T-helper 2 cell (primary cell): Measurements from ENCODE around the gene FBXL19.
"Not testable (repeated sequence)": the region's sequence is repeated elsewhere in the genome, so short reads cannot be mapped to it uniquely, and the experiment has no call there.

Experiments used
- DNase-seq, 5 experiments: peaks; one replicate each; pipeline versions ENCODE4 v3.0.0 to v3.0.0-alpha.2; 2012 to 2022

FBXL19 gene

DNA sequence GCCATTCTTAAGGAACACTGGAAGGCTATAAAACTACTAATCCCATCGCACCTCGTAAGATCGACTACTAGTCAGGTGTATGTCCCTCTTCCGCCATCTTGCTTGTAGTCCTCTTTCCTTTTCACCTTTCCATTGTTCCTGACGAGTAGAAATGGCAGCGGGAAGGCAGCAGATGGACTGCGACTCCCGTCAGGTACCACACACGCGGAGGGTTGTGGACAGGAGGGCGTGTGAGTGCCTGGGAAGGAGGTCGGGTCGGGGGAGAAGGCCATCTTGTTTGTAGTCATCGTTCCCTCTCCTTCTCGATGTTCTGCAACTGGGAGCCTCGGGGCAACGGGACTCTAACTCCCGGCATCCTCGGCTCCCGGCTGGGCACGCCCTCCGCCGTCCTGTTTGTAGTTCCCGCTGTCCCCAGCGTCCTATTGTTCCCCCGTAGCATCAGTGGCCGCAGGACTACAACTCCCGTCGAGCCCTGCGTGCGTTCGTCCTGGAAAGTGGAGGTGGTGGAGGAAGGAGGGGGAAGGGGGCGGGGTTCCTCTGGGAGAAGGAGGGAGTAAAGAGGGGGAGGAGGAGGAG is 324 bp upstream of the FBXL19 start:
- DNase-seq = peak; percentile 88 to 100 (median 95)

DNA sequence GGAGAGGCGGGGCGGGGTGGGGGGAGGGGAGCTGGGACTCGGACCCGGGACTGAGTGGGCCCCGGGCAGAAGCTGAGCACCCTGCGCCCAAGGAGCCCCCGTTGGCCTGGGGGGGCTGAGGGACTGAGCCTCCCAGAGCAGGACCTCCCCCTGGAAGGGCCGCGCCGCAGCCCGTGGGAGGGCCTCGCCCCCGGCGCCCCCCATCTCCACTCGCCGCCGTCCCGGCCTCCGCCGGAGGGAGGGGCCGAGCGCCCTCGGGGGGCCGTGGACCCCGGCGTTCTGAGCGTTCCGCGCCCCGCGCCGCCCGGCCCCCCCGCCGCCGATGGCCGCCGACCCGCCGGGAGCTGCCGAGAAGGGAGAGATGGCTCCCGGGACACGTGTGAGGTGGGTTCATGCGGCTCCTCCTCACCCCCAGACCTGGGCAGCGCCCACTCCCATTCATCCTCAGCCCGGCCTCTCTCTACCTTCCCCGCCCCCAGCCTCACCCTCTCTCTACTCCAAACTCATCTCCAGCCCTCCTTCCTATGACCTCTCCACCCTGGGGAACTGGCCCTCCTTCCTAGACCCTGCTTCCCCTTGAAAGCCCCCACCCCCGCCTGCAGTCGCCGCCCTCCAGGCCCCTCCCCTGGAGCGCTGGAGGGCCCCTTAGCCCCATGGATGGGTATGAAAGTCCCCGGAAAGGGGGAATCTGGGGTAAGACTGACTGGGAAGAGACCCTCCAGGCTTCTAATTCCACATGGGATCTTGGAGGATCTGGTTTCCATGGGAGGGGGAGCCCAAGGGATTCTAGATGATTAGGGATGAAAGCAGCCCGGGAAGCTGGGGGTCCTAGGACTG is 922 bp downstream of the FBXL19 start:
- DNase-seq = no peak

DNA sequence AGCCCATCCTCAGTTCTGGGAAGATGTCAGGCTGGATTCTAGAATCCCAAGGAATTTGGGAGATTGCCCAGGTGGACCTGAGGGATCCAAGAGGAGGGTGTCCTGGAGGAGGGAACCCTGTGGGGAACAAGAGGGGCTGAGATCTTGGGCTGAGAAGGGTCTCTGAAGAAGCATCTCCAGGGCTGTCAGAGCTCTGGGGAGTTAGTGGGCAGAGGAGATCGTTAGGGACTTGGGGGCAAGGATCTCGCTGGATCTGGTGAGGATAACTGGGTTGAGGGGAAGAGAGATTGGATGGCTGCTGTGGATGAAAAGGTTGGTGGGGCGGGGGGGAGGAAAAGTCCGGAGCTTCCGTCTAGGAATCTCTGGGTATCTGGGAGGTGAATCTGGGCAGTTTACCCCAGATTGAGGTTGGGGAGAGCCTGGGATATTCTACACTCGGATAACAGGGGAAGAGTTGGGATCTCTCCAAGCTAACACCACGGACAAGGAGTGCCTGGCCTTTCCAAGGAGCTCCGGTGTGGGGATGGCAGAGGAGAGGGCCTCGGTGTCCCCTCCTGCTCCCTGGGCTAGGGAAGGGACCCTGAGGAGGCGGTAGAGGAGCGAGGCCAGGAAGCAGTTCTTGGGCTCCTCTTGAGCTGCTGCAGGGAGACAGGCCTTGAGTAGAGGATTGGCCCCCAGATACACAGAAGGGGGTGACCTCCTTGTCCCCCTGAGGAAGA is 1.7 kb downstream of the FBXL19 start:
- no peak for DNase-seq

DNA sequence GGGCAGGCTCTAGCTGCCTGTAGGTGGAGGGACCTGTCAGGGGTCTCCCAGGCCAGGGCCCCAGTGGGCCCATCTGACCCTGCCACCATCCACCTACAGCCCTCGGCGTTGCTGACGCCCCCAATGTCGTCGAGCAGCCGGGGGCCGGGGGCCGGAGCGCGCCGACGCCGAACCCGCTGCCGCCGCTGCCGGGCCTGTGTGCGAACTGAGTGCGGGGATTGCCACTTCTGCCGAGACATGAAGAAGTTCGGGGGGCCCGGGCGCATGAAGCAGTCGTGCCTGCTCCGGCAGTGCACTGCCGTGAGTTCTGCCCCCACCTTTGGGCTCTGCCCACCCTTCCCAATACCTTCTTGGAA is 2.2 kb downstream of the FBXL19 start:
- no peak for DNase-seq

DNA sequence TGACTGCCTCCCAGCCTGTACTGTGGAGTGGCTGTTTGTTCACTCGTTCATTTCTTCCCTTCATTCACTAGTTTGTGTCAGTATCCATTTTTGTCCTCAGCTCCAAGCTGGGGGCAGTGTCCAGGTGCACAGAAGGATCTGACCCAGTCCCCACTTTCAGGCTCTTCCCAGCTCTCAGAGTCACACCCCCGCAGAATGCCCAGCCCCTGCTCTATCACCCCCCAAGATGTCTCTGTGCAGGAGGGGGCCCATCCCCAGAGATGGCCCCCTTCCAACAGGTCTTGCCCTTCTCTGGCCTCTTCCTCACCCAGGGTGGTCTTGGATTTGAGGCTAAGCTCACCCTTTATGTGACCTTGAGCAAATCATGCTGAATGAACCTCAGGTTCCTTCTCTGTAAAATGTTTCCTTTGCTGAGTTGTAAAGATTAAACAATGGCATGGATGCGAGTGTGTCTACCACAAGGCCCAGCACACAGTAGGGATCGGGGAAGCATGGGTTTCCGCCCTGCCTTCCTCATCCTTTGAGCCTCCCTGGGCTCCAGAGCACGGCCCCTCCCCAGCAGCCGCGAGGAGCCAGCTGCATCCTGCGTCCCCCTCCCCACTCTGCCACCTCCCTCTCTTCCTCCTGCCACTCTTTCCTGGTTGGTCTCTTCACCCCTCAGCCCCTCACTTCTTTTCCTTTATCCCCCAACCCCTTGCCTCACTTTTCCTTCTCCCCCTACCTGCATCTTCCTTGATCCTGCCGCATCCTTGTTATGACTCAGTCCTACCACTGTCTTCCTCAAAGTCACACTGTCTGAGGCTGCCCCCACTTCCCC is 2.8 kb downstream of the FBXL19 start:
- DNase-seq = no peak

DNA sequence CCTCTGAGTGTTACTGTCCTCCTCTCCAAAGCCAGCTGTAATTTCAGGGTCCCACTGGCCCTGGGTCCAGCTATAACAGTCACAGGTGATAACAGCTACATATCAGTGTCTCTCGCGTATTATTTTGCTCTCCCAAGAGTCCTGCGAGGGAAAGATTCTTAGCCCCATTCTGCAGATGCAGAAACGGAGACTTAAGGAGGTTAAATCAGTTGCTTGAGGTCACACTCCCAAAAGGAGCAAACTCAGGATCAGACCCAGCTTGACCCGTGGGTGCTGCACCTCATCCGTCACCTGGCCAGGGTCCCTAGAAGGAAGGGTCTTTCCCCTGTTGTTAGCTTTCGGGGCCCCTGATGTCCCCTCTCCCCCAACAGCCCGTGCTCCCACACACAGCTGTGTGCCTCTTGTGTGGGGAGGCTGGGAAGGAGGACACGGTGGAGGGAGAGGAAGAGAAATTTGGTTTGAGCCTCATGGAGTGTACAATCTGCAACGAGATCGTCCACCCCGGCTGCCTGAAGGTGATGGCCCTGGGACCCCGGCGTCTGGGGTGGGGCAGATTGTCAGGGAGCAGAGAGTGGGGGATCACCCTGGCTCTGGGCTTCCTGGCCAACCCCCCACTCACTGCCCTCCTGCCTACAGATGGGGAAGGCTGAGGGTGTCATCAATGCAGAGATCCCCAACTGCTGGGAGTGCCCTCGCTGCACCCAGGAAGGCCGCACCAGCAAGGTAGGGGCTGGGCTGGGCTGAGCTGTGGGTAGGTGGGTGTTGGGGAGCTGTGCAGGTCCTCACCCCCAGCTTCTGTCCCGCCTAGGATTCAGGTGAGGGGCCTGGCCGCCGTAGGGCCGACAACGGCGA is 3.8 kb downstream of the FBXL19 start:
- DNase-seq = no peak

DNA sequence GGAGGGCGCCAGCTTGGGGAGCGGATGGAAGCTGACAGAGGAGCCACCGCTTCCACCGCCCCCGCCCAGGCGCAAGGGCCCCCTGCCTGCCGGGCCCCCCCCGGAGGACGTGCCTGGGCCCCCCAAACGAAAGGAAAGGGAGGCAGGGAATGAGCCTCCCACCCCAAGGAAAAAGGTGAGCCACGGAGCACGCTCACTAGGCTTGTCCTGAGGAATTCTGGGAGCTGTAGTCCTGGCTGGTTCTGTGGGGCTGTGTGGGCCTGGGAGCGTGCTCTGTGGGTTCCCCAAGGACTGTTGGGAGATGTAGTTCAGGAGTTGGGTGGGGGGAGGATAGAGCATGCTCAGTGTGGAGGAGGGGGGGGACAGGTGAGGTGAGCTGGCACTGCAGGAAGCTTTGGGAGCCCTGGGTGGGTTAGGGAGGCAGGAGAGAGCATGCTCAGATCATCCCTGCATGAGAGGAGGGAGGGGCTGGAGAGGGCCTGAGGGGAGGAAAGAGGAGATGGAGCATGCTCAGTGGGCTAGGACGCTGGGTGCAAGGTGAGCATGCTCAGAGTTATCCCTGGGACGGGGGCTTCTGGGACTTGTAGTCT is 4.5 kb downstream of the FBXL19 start:
- DNase-seq = peak in 1 of 5 experiments; percentile 55

DNA sequence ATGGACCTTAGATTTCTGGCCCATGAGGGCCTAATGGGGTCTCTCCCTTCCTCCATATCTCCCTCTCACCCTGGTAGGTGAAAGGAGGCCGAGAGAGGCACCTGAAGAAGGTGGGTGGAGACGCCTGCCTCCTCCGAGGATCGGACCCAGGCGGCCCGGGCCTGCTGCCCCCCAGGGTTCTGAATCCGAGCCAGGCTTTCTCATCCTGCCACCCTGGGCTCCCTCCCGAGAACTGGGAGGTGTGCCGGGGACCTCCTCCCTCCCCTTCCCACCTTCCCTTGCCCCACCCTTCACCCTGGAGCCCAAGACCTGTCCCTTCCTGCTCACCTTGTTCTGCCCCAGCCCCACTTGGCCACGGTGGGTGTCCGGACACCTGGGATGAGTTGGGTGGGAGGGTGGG is 5.0 kb downstream of the FBXL19 start:
- no peak for DNase-seq

DNA sequence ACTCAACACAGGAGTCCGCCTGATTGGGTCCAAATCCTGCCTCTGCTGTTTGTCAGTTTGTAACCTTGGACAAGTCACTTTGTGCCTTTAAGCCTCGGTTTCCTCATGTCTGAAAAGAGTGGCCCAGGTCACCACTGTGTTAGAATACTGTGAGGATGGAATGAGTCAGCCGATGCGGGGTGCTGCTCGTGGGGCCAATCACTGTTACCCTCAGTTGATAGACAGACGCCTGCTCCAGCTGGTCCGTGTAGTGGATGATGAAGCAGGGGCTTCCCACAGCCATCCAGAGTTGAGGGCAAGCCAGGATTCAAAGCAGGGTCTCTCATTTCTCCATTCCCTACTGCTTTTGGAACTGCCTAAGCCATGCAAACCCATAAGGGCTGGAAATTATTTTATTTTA is 5.8 kb downstream of the FBXL19 start:
- no peak for DNase-seq

DNA sequence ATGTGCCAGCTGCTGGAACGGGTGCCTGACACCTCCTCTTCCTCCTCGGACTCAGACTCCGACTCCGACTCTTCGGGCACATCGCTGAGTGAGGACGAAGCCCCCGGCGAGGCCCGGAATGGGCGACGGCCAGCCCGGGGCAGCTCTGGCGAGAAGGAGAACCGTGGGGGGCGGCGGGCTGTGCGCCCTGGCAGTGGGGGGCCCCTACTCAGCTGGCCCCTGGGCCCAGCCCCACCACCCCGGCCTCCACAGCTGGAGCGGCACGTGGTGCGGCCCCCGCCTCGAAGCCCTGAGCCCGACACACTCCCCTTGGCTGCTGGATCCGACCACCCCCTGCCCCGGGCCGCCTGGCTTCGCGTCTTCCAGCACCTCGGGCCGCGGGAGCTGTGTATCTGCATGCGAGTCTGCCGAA is 6.8 kb downstream of the FBXL19 start:
- DNase-seq = no peak

DNA sequence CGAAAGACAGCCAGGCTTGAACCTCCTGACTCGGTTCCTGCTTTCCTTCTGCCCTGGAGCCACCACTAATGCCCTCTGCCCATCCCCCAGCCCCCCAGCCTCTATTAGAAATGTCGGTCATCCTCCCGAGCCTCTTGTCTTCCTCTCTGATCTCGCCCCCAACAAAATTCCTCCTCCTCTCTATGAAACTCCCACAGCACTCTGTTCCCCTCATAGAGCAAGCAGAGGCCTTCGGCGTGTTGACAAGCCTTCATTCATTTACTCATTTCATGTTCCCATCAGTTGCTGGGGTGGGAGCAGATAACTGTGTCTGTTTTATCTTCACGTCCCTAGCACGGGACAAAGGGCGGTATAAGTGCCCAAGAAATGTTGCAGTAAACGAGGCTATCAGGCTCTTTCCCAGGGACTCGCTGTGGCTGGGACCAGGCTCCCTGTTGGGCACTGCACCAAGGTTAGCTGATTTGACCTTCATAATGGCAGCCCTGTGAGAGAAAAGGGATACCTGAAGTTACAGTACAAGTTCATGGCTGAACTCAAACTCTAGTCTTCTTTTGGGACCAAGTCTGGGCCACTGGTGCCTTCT is 7.8 kb downstream of the FBXL19 start:
- DNase-seq = no peak

DNA sequence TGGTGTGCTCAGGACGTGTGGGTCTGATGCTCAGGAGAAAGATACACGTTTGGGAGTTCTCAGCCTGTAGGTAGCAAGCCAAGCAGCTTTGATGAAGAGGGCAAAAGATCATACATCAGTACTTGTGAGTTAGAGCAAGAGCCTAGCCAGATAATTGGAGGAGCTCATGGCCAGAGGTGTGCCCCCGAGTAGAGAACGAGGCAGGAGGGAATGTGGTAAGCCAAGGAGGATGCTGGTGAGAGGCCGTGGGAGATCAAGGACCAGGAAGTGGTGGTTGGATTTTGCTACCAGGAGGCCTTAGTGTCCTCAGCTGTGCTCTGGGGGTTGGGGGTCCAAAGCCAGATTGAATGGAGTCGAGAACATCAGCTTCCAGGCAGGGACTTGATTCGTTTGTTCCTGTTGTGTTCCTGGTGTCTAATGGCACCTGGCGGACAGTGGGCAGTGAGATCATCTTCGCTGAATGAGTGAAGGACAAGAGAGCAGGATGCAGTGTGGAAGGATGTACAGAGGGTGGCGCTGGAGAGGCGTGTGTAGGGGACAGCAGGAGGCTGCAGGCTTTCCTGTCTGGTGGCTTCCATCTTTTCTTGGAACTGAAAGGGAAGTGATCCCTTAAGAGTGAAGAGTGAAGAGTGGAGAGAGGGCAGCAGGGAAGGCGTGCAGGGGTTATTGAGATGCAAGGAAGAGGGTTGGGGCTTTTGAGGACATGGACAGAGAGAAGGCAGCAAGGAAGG is 11.6 kb downstream of the FBXL19 start:
- DNase-seq = peak in 1 of 5 experiments; percentile 52

DNA sequence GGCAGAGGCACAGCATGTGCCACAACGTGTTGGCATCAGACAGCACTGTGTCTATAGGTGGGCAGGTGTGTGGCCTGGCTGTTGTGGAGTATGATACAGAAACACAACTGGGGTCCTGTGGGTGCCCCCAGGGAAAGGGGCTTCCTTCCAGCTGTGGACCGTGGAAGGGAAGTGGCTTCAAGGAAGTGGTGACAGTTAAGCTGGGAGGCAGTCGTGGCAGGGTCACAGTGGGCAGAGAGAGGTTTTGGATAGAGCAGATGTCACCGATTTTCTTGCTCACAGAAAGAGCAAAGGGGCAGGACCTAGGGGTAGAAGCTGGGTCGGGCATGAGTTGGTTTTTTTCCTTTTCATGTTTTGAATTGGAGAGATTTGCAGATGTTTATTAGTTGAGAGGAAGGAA is 14.3 kb downstream of the FBXL19 start:
- no peak for DNase-seq

DNA sequence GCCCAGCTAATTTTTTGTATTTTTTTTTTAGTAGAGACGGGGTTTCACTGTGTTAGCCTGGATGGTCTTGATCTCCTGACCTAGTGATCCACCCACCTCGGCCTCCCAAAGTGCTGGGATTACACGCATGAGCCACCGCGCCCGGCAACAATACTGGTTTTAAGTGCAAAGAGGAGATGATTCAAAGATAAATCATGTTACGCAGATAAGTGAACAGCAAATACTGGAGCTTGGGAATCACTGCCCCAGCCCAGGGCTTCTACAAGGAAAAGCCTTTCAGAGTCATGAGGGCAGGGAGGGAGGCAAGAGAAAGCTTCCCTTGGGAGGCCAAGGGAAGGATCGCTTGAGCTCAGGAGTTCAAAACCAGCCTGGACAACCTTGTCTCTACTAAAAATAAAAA is 16.2 kb downstream of the FBXL19 start:
- not testable (repeated sequence) for DNase-seq

DNA sequence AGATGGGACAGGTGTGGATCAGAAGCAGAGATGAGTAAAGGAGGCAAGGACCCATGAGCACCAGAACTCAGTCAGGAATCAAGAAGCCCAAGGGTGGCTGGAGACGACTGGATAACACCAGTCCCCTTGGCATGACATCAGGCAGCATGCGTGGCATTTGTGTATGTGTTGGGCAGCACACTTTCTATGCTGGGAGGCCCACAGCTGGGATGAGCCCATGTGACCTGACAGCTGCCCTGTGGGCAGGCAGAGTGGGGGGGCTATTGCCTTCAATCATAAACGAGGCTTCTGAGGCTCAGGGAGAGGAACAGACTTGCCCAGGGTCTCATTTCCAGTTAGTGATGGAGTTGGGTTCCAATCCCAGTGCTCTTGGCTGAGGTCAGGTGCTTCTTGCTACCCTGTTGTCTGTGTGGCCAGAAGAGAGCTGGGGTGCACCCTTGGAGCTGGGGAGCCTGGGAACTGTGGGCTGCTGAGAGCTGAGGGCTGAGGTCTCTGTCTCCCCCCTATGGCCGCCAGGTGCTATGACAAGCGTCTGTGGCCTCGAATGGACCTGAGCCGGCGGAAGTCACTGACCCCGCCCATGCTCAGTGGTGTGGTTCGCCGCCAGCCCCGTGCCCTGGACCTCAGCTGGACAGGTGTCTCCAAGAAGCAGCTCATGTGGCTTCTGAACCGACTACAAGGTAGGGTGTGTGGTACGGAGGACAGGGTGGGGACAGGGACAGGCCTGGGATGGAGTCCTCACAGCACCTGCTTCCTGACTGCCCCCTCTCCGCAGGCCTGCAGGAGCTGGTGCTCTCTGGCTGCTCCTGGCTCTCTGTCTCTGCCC is 18.4 kb downstream of the FBXL19 start:
- peak; percentile 28 to 78 (median 43) for DNase-seq

DNA sequence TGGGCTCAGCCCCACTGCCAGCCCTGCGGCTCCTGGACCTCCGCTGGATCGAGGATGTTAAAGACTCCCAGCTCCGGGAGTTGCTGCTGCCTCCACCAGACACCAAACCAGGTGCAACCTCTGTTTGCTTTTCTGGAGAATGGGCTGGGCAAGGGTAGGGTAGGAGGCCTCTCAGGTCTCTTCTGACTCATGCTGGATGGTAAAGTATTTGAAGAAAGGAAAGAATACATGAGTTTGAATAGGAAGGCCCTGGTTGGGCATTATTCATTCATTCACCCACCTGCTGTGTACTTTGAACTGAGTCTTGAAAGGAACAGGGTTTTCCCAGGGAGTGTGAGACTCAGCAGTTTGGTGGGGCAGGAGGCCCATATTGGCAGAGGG is 19.0 kb downstream of the FBXL19 start:
- no peak for DNase-seq

DNA sequence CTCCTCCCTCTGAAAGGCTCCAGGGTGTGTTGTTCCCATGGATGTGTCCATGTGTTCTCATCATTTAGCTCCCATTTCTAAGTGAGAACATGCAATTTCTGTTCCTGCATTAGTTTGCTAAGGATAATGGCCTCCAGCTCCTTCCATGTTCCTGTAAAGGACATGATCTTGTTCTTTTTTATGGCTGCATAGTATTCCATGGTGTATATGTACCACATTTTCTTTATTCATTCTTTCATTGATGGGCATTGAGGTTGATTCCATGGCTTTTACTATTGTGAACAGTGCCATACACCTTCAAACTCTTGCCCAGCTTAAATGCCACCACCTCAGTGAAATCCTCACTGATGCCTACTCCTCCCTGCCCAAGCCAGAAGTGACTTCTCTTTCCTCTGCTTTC is 21.0 kb downstream of the FBXL19 start:
- no peak for DNase-seq

DNA sequence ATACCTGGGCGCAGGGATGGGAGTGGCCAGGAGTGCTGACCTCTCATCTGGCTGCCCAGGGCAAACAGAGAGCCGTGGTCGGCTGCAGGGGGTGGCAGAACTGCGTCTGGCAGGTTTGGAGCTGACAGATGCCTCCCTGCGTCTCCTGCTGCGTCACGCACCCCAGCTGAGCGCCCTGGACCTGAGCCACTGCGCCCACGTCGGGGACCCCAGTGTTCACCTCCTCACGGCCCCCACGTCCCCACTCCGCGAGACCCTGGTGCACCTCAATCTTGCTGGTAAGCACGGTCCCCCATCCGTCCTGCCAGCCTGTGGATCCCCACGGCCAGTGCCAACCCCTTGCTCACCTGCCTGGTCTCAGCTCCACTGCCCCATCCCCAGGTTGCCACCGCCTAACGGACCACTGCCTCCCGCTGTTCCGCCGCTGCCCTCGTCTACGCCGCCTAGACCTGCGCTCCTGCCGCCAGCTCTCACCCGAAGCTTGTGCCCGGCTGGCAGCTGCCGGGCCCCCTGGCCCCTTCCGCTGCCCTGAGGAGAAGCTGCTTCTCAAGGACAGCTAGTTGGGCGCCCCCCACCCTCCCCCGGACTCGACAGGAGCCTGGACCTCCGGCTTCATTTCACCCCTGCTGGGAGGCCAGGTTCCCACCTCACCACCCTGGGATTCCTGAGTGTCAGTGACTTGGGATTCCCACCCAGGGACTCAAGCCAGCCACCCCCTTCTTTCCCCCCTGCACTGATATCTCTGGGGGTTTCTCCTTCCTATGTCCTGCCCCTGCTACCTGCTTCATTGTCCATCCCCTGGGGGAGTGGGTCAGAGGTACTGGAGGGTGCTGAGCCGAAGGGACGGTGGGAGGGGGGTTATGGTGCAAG is 23.5 kb downstream of the FBXL19 start:
- DNase-seq = no peak

DNA sequence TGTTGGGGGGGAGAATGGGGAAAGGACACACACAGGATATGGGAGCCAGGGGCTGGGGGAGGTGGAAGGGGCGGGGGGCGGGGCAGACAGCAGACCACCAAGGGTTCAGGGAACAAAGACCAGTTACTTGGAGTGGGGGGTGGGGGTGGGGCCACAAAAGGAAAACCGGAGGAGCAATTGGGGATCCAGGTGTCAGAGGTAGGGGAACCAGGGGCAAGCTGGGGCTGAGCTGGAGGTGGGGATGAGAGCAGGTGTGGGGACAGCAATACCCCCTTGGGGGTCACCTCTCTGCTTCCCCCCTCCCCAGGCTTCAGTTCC is 24.1 kb downstream of the FBXL19 start:
- DNase-seq = no peak
